Bronchial epithelial cell (primary cell): Measurements from ENCODE around the gene CEP131. TPM values are rescaled to one million over a fixed set of nuclear protein-coding genes. Genes with fewer than 3 reads are reported as not detected.

Experiments
- DNase-seq: peaks from one replicate; pipeline ENCODE4 v3.0.0-alpha.2; 2010; ENCODE audit warnings: low read depth
- FAIRE-seq: peaks from 2 replicates; lab custom pipeline; 2011; peaks lifted over from hg19 to GRCh38; lab: Jason Lieb, UNC
- H3K27me3 ChIP-seq: 2 replicates; pipeline ENCODE4 v1.5.1; 2011; ENCODE audit warnings: low read length; ENCODE audit not compliant: control insufficient read depth, insufficient read depth
- H3K36me3 ChIP-seq: 2 replicates; pipeline ENCODE4 v1.5.1; 2011; ENCODE audit warnings: low read length; ENCODE audit not compliant: control insufficient read depth, insufficient read depth
- H3K4me3 ChIP-seq: 2 replicates; pipeline ENCODE4 v1.5.1; 2011; ENCODE audit warnings: mild to moderate bottlenecking, low read depth, low read length, control low read depth
- total RNA-seq: library from RNA; depleted of rRNA; stranded (reverse); fragments of >200 nt; gene quantifications from 2 replicates; pipeline ENCODE4 v1.2.1, GENCODE V29; 2014
- TF ChIP-seq, protein P1 (sequence below): IDR thresholded peaks from 2 replicates; pipeline ENCODE4 v1.5.1; 2011; ENCODE audit warnings: mild to moderate bottlenecking, moderate library complexity, low read length, control low read depth, inconsistent platforms; ENCODE audit not compliant: insufficient read depth, severe bottlenecking

The CEP131 gene
- total RNA-seq, 1 donor from 2014 or later: 9.2 TPM

DNA sequence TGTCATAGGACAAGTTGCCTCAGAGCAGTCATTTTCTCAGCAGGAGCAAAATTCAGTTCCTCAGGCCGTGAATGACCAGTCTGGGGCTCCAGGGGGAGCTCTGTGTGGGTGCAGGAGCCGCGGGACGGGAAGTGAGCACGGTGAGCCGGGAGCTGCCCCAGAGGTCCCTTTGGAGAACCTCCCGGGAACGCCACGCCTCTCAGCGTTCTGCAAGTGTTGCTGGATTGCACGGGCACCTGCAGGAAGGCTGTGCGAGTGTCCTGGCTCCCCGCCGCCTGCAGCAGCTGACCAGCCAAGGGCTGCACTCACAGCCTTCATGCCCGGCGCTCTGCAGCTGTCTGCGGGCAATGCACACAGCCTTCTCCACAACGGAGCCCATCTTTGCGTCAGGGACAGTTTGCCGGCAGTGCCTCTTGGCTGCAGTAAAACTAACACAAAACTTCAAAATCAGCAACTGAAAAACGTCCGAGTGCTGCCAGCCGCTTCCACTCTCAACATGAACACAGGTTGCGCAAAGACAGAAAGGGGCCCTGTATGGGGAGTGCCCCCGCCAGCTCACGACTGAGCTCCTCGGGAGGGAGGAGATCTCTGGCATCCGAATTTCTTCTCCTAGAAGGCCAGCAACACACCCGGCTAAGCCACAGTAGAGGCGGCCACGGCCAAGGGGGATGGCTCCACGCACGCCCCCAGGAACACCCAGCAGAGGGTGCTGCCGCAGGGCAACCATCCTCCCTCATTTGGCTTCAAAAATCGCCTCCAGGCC lies 32.4 kb upstream of the CEP131 start:
- peak; percentile 75 for DNase-seq
- Histone ChIP-seq H3K4me3 (no peak overlapping the region), H3K27me3 (no peaks in the 10 kb centered on the region), H3K36me3 (peaks cover 25% of the 10 kb centered on the region)
- FAIRE-seq: no peak
- TF ChIP-seq, protein P1, sequence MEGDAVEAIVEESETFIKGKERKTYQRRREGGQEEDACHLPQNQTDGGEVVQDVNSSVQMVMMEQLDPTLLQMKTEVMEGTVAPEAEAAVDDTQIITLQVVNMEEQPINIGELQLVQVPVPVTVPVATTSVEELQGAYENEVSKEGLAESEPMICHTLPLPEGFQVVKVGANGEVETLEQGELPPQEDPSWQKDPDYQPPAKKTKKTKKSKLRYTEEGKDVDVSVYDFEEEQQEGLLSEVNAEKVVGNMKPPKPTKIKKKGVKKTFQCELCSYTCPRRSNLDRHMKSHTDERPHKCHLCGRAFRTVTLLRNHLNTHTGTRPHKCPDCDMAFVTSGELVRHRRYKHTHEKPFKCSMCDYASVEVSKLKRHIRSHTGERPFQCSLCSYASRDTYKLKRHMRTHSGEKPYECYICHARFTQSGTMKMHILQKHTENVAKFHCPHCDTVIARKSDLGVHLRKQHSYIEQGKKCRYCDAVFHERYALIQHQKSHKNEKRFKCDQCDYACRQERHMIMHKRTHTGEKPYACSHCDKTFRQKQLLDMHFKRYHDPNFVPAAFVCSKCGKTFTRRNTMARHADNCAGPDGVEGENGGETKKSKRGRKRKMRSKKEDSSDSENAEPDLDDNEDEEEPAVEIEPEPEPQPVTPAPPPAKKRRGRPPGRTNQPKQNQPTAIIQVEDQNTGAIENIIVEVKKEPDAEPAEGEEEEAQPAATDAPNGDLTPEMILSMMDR: peak; percentile 75

DNA sequence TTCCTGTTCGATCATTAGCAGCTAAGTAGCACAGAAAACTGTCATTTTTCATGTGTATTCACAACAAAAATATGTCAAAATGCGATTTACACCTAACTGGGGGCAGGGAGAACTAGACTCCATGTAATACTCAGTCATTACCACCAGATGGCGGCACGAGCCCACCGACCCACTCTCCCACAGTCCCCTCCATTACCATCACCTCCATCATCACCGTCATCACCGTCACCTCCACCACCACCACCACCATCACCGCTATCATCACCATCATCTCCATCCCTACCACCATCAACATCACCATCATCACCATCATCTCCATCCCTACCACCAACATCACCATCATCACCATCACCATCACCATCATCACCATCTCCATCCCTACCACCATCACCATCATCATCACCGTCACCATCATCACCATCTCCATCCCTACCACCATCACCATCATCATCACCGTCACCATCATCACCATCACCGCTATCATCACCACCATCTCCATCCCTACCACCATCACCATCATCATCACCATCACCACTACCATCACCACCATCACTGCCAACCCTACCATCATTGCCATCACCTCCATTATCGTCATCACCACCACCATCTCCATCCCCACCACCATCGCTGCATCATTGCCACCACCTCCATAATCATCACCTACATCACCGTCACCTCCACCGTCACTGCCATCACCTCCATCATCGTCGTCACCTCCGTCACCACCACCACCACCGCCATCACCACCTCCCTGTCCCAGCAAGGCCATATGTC lies 30.8 kb upstream of the CEP131 start:
- FAIRE-seq: peak; percentile 96
- peaks cover 16% of the 10 kb centered on the region for H3K36me3 ChIP-seq

DNA sequence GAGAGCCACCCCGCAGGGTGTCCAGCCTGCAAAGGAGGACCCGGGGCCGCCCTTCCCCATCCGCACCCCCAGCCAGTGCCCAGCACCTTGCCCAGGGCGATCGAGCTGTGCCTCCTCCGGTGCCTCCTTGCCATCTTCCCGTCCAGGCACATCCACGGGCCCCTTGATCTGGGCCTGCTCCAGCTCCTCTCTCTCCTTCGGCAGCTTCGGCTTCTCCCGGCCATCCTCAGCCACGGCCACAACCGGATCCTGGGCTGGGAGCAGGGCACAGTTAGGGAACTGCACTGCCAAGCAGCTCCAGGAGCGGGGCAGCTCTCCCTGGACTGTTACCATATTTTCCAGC lies 30.2 kb upstream of the CEP131 start:
- Histone ChIP-seq H3K27me3 (no peaks in the 10 kb centered on the region), H3K4me3 (no peak overlapping the region), H3K36me3 (peaks cover 14% of the 10 kb centered on the region)
- no peak for DNase-seq
- TF ChIP-seq, protein P1: no peak
- no peak for FAIRE-seq

More for the DNA sequence above, 30.8 kb upstream of the CEP131 start:
- TF ChIP-seq, protein P1: peak; percentile 78
- H3K4me3 ChIP-seq: no peak overlapping the region
- DNase-seq: peak; percentile 12
- no peaks in the 10 kb centered on the region for H3K27me3 ChIP-seq

DNA sequence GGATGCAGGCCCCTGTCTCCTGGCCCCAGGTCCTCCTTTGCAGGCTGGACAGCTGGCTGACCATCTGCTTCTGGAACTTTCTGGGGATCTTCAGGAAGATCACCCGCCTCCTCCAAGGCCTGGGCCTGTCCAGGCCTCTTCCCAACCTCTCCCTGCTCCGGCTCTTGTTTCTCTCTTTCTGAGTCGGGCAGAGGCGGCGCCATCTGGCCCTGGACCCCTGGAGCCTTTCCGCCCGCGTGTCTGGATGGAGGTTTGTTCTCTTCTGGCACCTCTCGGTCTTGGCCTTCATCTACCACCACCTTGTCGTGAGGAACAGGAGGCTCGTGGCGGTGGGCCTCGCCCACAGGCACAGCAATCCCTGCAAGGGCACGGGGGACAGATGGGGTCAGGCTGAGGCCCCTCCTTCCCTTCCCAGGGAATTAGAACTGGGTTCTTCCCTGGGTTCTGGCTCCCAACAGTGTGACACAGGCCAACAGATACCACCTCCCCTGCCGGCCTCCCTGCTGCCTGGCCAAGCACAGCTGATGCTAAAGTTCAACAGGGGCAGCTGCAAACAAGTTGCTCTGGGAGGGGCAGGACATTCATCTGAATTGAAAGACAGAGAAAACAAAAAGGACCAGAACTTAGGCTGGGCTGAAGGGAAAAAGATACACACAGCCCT lies 29.7 kb upstream of the CEP131 start:
- no peaks in the 10 kb centered on the region for H3K27me3 ChIP-seq
- no peak for FAIRE-seq
- TF ChIP-seq, protein P1: no peak
- peaks cover 13% of the 10 kb centered on the region for H3K36me3 ChIP-seq
- H3K4me3 ChIP-seq: no peak overlapping the region
- no peak for DNase-seq

DNA sequence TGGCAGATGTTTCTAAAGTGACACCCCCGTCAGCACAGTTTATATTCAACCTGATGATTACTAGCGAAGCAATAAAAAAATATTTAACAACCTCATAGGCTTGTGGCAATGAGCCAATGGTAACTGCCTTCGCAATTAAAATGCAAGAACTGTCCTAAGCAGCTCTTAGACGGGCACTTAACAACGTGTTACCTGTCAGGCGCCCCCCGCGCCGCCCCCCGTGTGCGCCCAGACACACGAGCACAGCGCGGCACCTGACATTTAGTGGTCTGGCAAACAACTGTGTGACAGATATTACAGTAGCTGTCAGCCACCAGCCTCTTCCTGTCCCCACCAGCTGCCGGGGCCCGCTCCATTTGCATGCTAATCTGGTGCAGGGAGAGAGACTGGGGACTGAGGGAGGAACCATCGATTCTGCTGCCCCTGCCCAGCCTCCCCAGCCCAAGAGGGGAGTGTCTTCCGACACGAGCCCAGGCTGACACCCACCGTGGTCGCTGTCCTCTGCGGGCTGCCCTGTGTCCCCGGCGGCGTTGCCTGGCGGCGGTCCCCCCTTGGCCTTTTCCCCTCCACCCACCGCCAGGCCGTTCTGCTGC lies 29.0 kb upstream of the CEP131 start:
- FAIRE-seq: no peak
- TF ChIP-seq, protein P1: no peak

More for the DNA sequence above, 29.0 kb upstream of the CEP131 start:
- H3K36me3 ChIP-seq: peaks cover 13% of the 10 kb centered on the region
- H3K27me3 ChIP-seq: no peaks in the 10 kb centered on the region
- DNase-seq: no peak
- no peak overlapping the region for H3K4me3 ChIP-seq
